Calu3 (cell line): ENCODE measurements around the gene CACNA1C. TPM values are rescaled to one million over a fixed set of nuclear protein-coding genes. Genes with fewer than 3 reads are reported as not detected.

Experiments
- BruUV-seq: library from RNA; stranded (reverse); fragments of 400-500 nt; replicated peaks from 2 replicates; lab custom pipeline; 2021; lab: Mats Ljungman, UMichigan
- CTCF ChIA-PET: fragments of 300-600 bp; sonication (Branson Sonifier 250); formaldehyde crosslinking; loops from one replicate; lab custom pipeline; 2022; ENCODE audit warnings: antibody characterized with exemption; lab: Charles Lee
- DNase-seq: peaks from one replicate; pipeline ENCODE4 v3.0.0; 2022
- H3K27ac Mint-ChIP-seq: one replicate; pipeline ENCODE4 v1.8.0; 2022; ENCODE audit warnings: mixed read lengths; ENCODE audit not compliant: unreplicated experiment
- H3K27me3 Mint-ChIP-seq: one replicate; pipeline ENCODE4 v1.8.0; 2022; ENCODE audit warnings: mixed read lengths; ENCODE audit not compliant: unreplicated experiment
- H3K36me3 Mint-ChIP-seq: one replicate; pipeline ENCODE4 v1.8.0; 2022; ENCODE audit warnings: mild to moderate bottlenecking, moderate library complexity, mixed read lengths; ENCODE audit not compliant: insufficient read depth, unreplicated experiment
- H3K4me1 Mint-ChIP-seq: one replicate; pipeline ENCODE4 v1.8.0; 2022; ENCODE audit warnings: mild to moderate bottlenecking, low read depth, mixed read lengths; ENCODE audit not compliant: unreplicated experiment
- H3K4me3 Mint-ChIP-seq: one replicate; pipeline ENCODE4 v1.8.0; 2022; ENCODE audit warnings: mild to moderate bottlenecking, low read depth, moderate library complexity, mixed read lengths; ENCODE audit not compliant: unreplicated experiment
- H3K9me3 Mint-ChIP-seq: one replicate; pipeline ENCODE4 v1.8.0; 2022; ENCODE audit warnings: low read depth, mixed read lengths; ENCODE audit not compliant: unreplicated experiment
- CTCF ChIP-seq: fragments of 200-600 bp; IDR thresholded peaks from one replicate; pipeline ENCODE4 v1.8.0; 2022; ENCODE audit warnings: antibody characterized with exemption; ENCODE audit not compliant: unreplicated experiment
- intact Hi-C: fragments of 100-400 bp; cut with micrococcal nuclease; formaldehyde crosslinking; loops from one replicate; pipeline ENCODE4 v1.10.0; 2022; ENCODE audit not compliant: unreplicated experiment
- total RNA-seq: library from RNA; stranded (reverse); gene quantifications from 2 replicates; pipeline ENCODE4 v1.2.3, GENCODE V29; 2022

Gene CACNA1C
- total RNA-seq, 1 experiment from 2014 or later: not detected

- H3K36me3 Mint-ChIP-seq: no peaks in the 10 kb centered on the region
- no TSS peak for BruUV-seq
- no peaks in the 10 kb centered on the region for H3K4me1 Mint-ChIP-seq
- H3K9me3 Mint-ChIP-seq: no peaks in the 10 kb centered on the region
- no peak overlapping the region for H3K4me3 Mint-ChIP-seq
- intact Hi-C loops: no loop called here
- CTCF ChIA-PET: no interaction called here
- DNase-seq: no peak
- peaks cover 36% of the 10 kb centered on the region for H3K27me3 Mint-ChIP-seq
- no peak overlapping the region for H3K27ac Mint-ChIP-seq
- no peak for TF ChIP-seq CTCF
These were observed 670.0 kb downstream of the CACNA1C start for GRCh38 chr12:2722806-2723205.

GRCh38 chr12:2732290-2732689 lies 679.5 kb downstream of the CACNA1C start:
- H3K27ac Mint-ChIP-seq: no peak overlapping the region
- H3K36me3 Mint-ChIP-seq: no peaks in the 10 kb centered on the region
- TF ChIP-seq CTCF: no peak
- no peak overlapping the region for H3K4me3 Mint-ChIP-seq
- DNase-seq: no peak
- no peaks in the 10 kb centered on the region for H3K9me3 Mint-ChIP-seq
- peaks cover 100% of the 10 kb centered on the region for H3K27me3 Mint-ChIP-seq
- H3K4me1 Mint-ChIP-seq: no peaks in the 10 kb centered on the region
- no TSS peak for BruUV-seq
- CTCF ChIA-PET: no interaction called here
- intact Hi-C loops: no loop called here

- Mint-ChIP-seq H3K36me3 (no peaks in the 10 kb centered on the region), H3K4me3 (no peak overlapping the region), H3K27ac (no peak overlapping the region), H3K4me1 (no peaks in the 10 kb centered on the region), H3K9me3 (no peaks in the 10 kb centered on the region), H3K27me3 (peaks cover 100% of the 10 kb centered on the region)
- intact Hi-C loops: no loop called here
- TF ChIP-seq CTCF: no peak
- DNase-seq: no peak
- no TSS peak for BruUV-seq
- CTCF ChIA-PET: interaction anchor here (0.6 kb wide), 1 partner anchor 162 kb away, joined by 3 read pairs; no protein-coding TSS in a partner anchor
These were observed 680.9 kb downstream of the CACNA1C start for GRCh38 chr12:2733493-2734355.

GRCh38 chr12:2735432-2735831 lies 682.6 kb downstream of the CACNA1C start:
- H3K27ac Mint-ChIP-seq: no peak overlapping the region
- H3K36me3 Mint-ChIP-seq: no peaks in the 10 kb centered on the region
- no TSS peak for BruUV-seq
- no peaks in the 10 kb centered on the region for H3K4me1 Mint-ChIP-seq
- no peak overlapping the region for H3K4me3 Mint-ChIP-seq
- H3K9me3 Mint-ChIP-seq: no peaks in the 10 kb centered on the region
- intact Hi-C loops: no loop called here
- DNase-seq: no peak
- H3K27me3 Mint-ChIP-seq: peaks cover 94% of the 10 kb centered on the region
- CTCF ChIA-PET: interaction anchor here (1.1 kb wide), 1 partner anchor 48 kb away, joined by 3 read pairs; no protein-coding TSS in a partner anchor
- no peak for TF ChIP-seq CTCF
